CD4-positive, alpha-beta memory T cell (primary cell): ENCODE measurements around the gene GPR61. TPM values are rescaled to one million over a fixed set of nuclear protein-coding genes. Genes with fewer than 3 reads are reported as not detected.
A peak's percentile ranks its signal among the peaks of the same experiment; 100 is the strongest.

Experiments used
- CTCF ChIA-PET: fragments of 350-600 bp; sonication (Branson Sonifier 250); formaldehyde crosslinking; loops from one replicate; lab custom pipeline; 2021; ENCODE audit warnings: inconsistent platforms; ENCODE audit not compliant: partially characterized antibody; lab: Charles Lee
- POLR2A ChIA-PET: fragments of 350-600 bp; sonication (Branson Sonifier 250); formaldehyde crosslinking; loops from one replicate; lab custom pipeline; 2021; ENCODE audit not compliant: partially characterized antibody; lab: Charles Lee
- DNase-seq, 5 donors: peaks; one replicate each; pipeline versions ENCODE4 v3.0.0 to v3.0.0-alpha.2; 2020 to 2022; ENCODE audit warnings: mixed read lengths in 1 of 5
- H3K27ac ChIP-seq: one replicate; pipeline ENCODE4 v1.7.0; 2013; ENCODE audit warnings: low read depth, low read length
- H3K27me3 ChIP-seq: 2 replicates; pipeline ENCODE4 v1.7.0; 2013; ENCODE audit warnings: mild to moderate bottlenecking, low read length, moderate library complexity; ENCODE audit not compliant: insufficient read depth
- H3K36me3 ChIP-seq: 2 replicates; pipeline ENCODE4 v1.7.0; 2013; ENCODE audit warnings: mild to moderate bottlenecking, low read length, moderate library complexity; ENCODE audit not compliant: insufficient read depth
- H3K4me1 ChIP-seq: 2 replicates; pipeline ENCODE4 v1.7.0; 2013; ENCODE audit warnings: mild to moderate bottlenecking, low read length, moderate library complexity; ENCODE audit not compliant: insufficient read depth
- H3K4me3 ChIP-seq, 2 donors: one replicate each; pipeline ENCODE4 v1.7.0; 2013; ENCODE audit warnings: low read length in 2 of 2, mild to moderate bottlenecking in 1 of 2
- H3K9me3 ChIP-seq, 2 donors: one replicate each; pipeline ENCODE4 v1.7.0; 2013; ENCODE audit warnings: low read length in 2 of 2, control low read depth in 1 of 2; ENCODE audit not compliant: control insufficient read depth in 1 of 2
- H3K27ac Mint-ChIP-seq, 7 donors: one replicate each; pipeline ENCODE4 v1.8.0; 2020 to 2021; ENCODE audit warnings: mixed read lengths in 7 of 7, mild to moderate bottlenecking in 6 of 7, inconsistent platforms in 3 of 7, moderate library complexity in 3 of 7
- H3K27me3 Mint-ChIP-seq, 2 donors: one replicate each; pipeline ENCODE4 v1.8.0; 2020 to 2021; ENCODE audit warnings: mixed read lengths in 2 of 2
- H3K36me3 Mint-ChIP-seq, 2 donors: one replicate each; pipeline ENCODE4 v1.8.0; 2020 to 2021; ENCODE audit warnings: mixed read lengths in 2 of 2, inconsistent platforms in 1 of 2, mild to moderate bottlenecking in 1 of 2
- H3K4me1 Mint-ChIP-seq, 4 donors: one replicate each; pipeline ENCODE4 v1.8.0; 2020 to 2021; ENCODE audit warnings: mixed read lengths in 4 of 4, mild to moderate bottlenecking in 1 of 4
- H3K4me3 Mint-ChIP-seq, 8 donors: one replicate each; pipeline ENCODE4 v1.8.0; 2020 to 2021; ENCODE audit warnings: mixed read lengths in 8 of 8, mild to moderate bottlenecking in 7 of 8, moderate library complexity in 6 of 8, inconsistent platforms in 3 of 8
- H3K9me3 Mint-ChIP-seq, 8 donors: one replicate each; pipeline ENCODE4 v1.8.0; 2020 to 2021; ENCODE audit warnings: mixed read lengths in 8 of 8, mild to moderate bottlenecking in 5 of 8, inconsistent platforms in 3 of 8, moderate library complexity in 1 of 8
- intact Hi-C: fragments of 100-400 bp; cut with micrococcal nuclease; formaldehyde crosslinking; loops from one replicate; pipeline ENCODE4 v1.15.1; 2023
- polyA plus RNA-seq, 2 donors: library from polyadenylated mRNA; unstranded; fragments of 300-500 nt; fragmentation: Illumina TruSeq; gene quantifications; one replicate each; pipeline ENCODE4 v1.2.3, GENCODE V29; 2021
- total RNA-seq, 2 experiments: library from RNA; stranded (reverse); gene quantifications; one replicate each; pipeline ENCODE4 v1.2.3, GENCODE V29; 2021

The GPR61 gene
- total and polyA plus RNA-seq, 4 experiments from 2014 or later: 0.35 to 0.84 (median 0.53) TPM; not detected in 1

- H3K27me3 ChIP-seq: no peaks in the 10 kb centered on the region
- peaks cover 15 to 51% of the 10 kb centered on the region in 2 donors for H3K36me3 Mint-ChIP-seq
- no peak overlapping the region for H3K4me3 ChIP-seq
- peaks cover 68 to 97% (median 86%) of the 10 kb centered on the region in 4 donors for H3K4me1 Mint-ChIP-seq
- H3K9me3 Mint-ChIP-seq: no peaks in the 10 kb centered on the region
- POLR2A ChIA-PET: interaction anchor here (0.6 to 23.6 kb wide), 6 partner anchors 10 to 100 kb away, joined by 3 to 438 read pairs (median 108); partner anchors contain the start of genes AMIGO1, ATXN7L2 and GNAI3
- H3K4me1 ChIP-seq: peaks cover 98% of the 10 kb centered on the region
- peak; percentile 58 to 69 (median 61) for DNase-seq
- no peaks in the 10 kb centered on the region for H3K9me3 ChIP-seq
- peaks cover 17% of the 10 kb centered on the region for H3K36me3 ChIP-seq
- H3K27ac ChIP-seq: peak overlapping the region; percentile 86
- H3K27me3 Mint-ChIP-seq: no peaks in the 10 kb centered on the region
- CTCF ChIA-PET: interaction anchor here (0.5 to 37.2 kb wide), 7 partner anchors 6 to 282 kb away, joined by 3 to 1669 read pairs (median 6); partner anchors contain the start of genes AMIGO1, ATXN7L2, CYB561D1 and GPR61
- peak overlapping the region; percentile 52 to 75 (median 62) for H3K4me3 Mint-ChIP-seq
- intact Hi-C loops: no loop called here
- H3K27ac Mint-ChIP-seq: peak overlapping the region; percentile 70 to 97 (median 92)
Measured at GRCh38 chr1:109499661-109500536, 39.8 kb upstream of the GPR61 start.

- peaks cover 98% of the 10 kb centered on the region for H3K4me1 ChIP-seq
- peaks cover 12 to 46% of the 10 kb centered on the region in 2 donors for H3K36me3 Mint-ChIP-seq
- POLR2A ChIA-PET: interaction anchor here (0.7 to 23.6 kb wide), 5 partner anchors 9 to 57 kb away, joined by 3 to 438 read pairs (median 206); partner anchors contain the start of genes AMIGO1 and ATXN7L2
- H3K27ac ChIP-seq: peak overlapping the region; percentile 86
- no peaks in the 10 kb centered on the region for H3K27me3 Mint-ChIP-seq
- no peak for DNase-seq
- H3K27me3 ChIP-seq: no peaks in the 10 kb centered on the region
- H3K27ac Mint-ChIP-seq: peak overlapping the region; percentile 67 to 97 (median 94)
- no peaks in the 10 kb centered on the region for H3K9me3 Mint-ChIP-seq
- H3K36me3 ChIP-seq: peaks cover 16% of the 10 kb centered on the region
- H3K4me3 ChIP-seq: peak overlapping the region in 1 of 2 donors; percentile 49
- CTCF ChIA-PET: interaction anchor here (23.1 to 37.2 kb wide), 3 partner anchors 8 to 31 kb away, joined by 594 to 1669 read pairs (median 594); partner anchors contain the start of genes AMIGO1, ATXN7L2, CYB561D1 and GPR61
- H3K4me3 Mint-ChIP-seq: peak overlapping the region in 6 of 8 donors; percentile 58 to 94 (median 80)
- no peaks in the 10 kb centered on the region for H3K9me3 ChIP-seq
- intact Hi-C loops: no loop called here
- peaks cover 69 to 97% (median 87%) of the 10 kb centered on the region in 4 donors for H3K4me1 Mint-ChIP-seq
Measured at GRCh38 chr1:109500941-109501381, 38.7 kb upstream of the GPR61 start.

GRCh38 chr1:109501644-109502363, 37.9 kb upstream of the GPR61 start:
- peak overlapping the region; percentile 86 for H3K27ac ChIP-seq
- no peaks in the 10 kb centered on the region for H3K27me3 ChIP-seq
- H3K9me3 Mint-ChIP-seq: no peaks in the 10 kb centered on the region
- H3K9me3 ChIP-seq: no peaks in the 10 kb centered on the region
- H3K27ac Mint-ChIP-seq: peak overlapping the region; percentile 93 to 99 (median 97)
- H3K4me3 Mint-ChIP-seq: peak overlapping the region; percentile 72 to 94 (median 86)
- CTCF ChIA-PET: interaction anchor here (23.1 to 37.2 kb wide), 3 partner anchors 7 to 30 kb away, joined by 594 to 1669 read pairs (median 594); partner anchors contain the start of genes AMIGO1, ATXN7L2, CYB561D1 and GPR61
- intact Hi-C loops: loop anchor here (1.0 kb wide), 2 partner anchors 8 kb away; partner anchors contain the start of gene CYB561D1
- DNase-seq: no peak
- peaks cover 98% of the 10 kb centered on the region for H3K4me1 ChIP-seq
- peaks cover 11 to 38% of the 10 kb centered on the region in 2 donors for H3K36me3 Mint-ChIP-seq
- H3K4me3 ChIP-seq: peak overlapping the region; percentile 18 to 49
- H3K4me1 Mint-ChIP-seq: peaks cover 66 to 97% (median 87%) of the 10 kb centered on the region in 4 donors
- no peaks in the 10 kb centered on the region for H3K27me3 Mint-ChIP-seq
- H3K36me3 ChIP-seq: peaks cover 8% of the 10 kb centered on the region
- POLR2A ChIA-PET: interaction anchor here (0.7 to 23.6 kb wide), 10 partner anchors 5 to 300 kb away, joined by 3 to 438 read pairs (median 14); partner anchors contain the start of genes AMIGO1, ATXN7L2, CYB561D1 and GNAI3

DNA sequence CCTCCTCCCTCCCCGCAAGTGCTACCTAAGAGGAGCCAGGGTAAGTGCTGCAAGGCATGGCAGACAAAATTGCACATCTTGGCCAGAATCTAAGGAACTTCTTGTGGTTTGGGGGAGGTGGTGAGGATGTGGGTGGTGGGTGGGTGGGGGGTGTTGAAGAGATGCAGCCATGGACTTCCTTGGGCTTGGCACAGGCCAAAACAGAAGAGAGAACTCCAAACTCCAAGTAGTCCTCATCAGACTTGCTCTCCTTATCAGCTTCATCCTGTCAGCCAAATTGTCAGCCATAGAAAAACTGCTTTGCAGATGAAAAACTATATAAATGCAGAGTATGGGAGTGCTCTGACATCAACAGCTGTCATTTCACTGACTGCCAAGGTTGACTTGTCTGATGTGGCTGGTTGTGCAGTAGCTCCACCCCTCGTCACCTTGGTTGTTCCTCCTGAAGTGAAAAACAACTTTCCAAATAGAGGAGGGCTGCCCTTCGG, 37.3 kb upstream of the GPR61 start:
- peaks cover 16 to 38% of the 10 kb centered on the region in 2 donors for H3K36me3 Mint-ChIP-seq
- peak overlapping the region; percentile 93 to 99 (median 97) for H3K27ac Mint-ChIP-seq
- no peaks in the 10 kb centered on the region for H3K27me3 Mint-ChIP-seq
- H3K4me3 Mint-ChIP-seq: peak overlapping the region; percentile 72 to 94 (median 86)
- H3K4me1 ChIP-seq: peaks cover 98% of the 10 kb centered on the region
- POLR2A ChIA-PET: interaction anchor here (0.7 to 23.6 kb wide), 9 partner anchors 5 to 299 kb away, joined by 3 to 438 read pairs (median 16); partner anchors contain the start of genes AMIGO1, ATXN7L2, CYB561D1 and GNAI3
- intact Hi-C loops: loop anchor here (1.0 kb wide), 2 partner anchors 8 kb away; partner anchors contain the start of gene CYB561D1
- DNase-seq: peak; percentile 79 to 86 (median 84)
- H3K36me3 ChIP-seq: peaks cover 2% of the 10 kb centered on the region
- CTCF ChIA-PET: interaction anchor here (1.4 to 37.2 kb wide), 4 partner anchors 6 to 138 kb away, joined by 3 to 1669 read pairs (median 594); partner anchors contain the start of genes AMIGO1, ATXN7L2, CYB561D1 and GPR61
- peak overlapping the region; percentile 45 to 49 for H3K4me3 ChIP-seq
- H3K4me1 Mint-ChIP-seq: peaks cover 67 to 97% (median 90%) of the 10 kb centered on the region in 4 donors
- H3K27ac ChIP-seq: peak overlapping the region; percentile 86
- peaks cover 0 to 3% (median 0%) of the 10 kb centered on the region in 8 donors for H3K9me3 Mint-ChIP-seq
- no peaks in the 10 kb centered on the region for H3K9me3 ChIP-seq
- H3K27me3 ChIP-seq: no peaks in the 10 kb centered on the region

GRCh38 chr1:109503935-109504334, 35.7 kb upstream of the GPR61 start:
- peak in 2 of 5 donors; percentile 24 to 36 for DNase-seq

More at GRCh38 chr1:109503935-109504334, 35.7 kb upstream of the GPR61 start:
- Histone ChIP-seq H3K36me3 (no peaks in the 10 kb centered on the region), H3K27me3 (no peaks in the 10 kb centered on the region), H3K4me3 (peak overlapping the region; percentile 24 to 36), H3K27ac (peak overlapping the region; percentile 42), H3K9me3 (no peaks in the 10 kb centered on the region), H3K4me1 (peaks cover 98% of the 10 kb centered on the region)
- peak overlapping the region; percentile 89 to 99 (median 94) for H3K27ac Mint-ChIP-seq
- peaks cover 71 to 97% (median 90%) of the 10 kb centered on the region in 4 donors for H3K4me1 Mint-ChIP-seq
- ChIA-PET CTCF (interaction anchor here (1.4 to 37.2 kb wide), 4 partner anchors 5 to 137 kb away, joined by 3 to 1669 read pairs (median 594); partner anchors contain the start of genes AMIGO1, ATXN7L2, CYB561D1 and GPR61), POLR2A (interaction anchor here (1.1 to 23.6 kb wide), 8 partner anchors 6 to 480 kb away, joined by 3 to 438 read pairs (median 111); partner anchors contain the start of genes AHCYL1, AMIGO1, ATXN7L2 and CYB561D1)
- peaks cover 0 to 4% (median 0%) of the 10 kb centered on the region in 8 donors for H3K9me3 Mint-ChIP-seq
- H3K27me3 Mint-ChIP-seq: no peaks in the 10 kb centered on the region
- intact Hi-C loops: no loop called here
- peaks cover 23 to 38% of the 10 kb centered on the region in 2 donors for H3K36me3 Mint-ChIP-seq
- peak overlapping the region; percentile 76 to 93 (median 85) for H3K4me3 Mint-ChIP-seq
